ENCODE results near the gene MBOAT7. TPM values are rescaled to one million over a fixed set of nuclear protein-coding genes. Genes with fewer than 3 reads are reported as not detected.
A peak's percentile ranks its signal among the peaks of the same experiment; 100 is the strongest.

MBOAT7 gene
- total RNA-seq, 1 experiment from 2014 or later, result 109 TPM

DNA sequence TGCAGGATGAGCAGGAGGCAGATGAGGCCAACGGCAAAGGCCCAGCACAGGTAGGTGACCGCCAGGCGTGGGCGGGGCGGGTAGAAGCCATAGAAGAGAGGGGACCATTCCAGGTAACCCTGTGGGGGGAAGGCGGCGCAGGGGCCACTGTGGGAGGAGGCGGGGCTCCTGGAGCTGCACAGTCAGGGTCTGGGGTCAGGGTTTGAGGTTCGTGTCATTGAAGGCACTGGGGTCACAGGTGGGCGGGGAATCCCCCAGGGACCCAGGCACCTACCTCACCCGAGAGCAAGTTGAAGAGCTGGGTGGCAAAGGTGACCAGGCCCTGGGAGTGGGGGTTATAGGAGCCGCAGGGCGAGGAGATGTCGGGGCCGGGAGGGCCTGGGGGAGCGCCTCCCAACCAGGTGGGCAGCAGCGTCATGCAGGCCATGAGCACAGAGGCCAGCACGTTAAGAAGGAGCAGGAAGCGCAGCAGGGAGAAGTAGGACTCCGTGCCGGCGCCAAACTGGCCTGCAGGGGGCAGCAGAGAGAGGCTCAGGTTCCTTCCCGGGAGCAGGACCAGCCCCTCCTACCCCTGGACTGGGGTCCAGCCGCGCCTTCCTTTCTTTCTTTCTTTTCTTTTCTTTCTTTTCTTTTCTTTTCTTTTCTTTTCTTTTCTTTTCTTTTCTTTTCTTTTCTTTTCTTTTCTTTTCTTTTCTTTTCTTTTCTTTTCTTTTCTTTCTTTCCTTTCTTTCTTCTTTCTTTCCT, 21.0 kb downstream of the MBOAT7 start (continued):
- peak; percentile 39; the same call in 1 of the 2 replicates for TF ChIP-seq ZNF512 (CRISPR knock-in tag; IDR thresholded peaks at IDR 0.05; ENCODE audit: borderline replicate concordance)
- no peak for TF ChIP-seq ZNF317 (CRISPR knock-in tag; IDR thresholded peaks at IDR 0.05; ENCODE audit: borderline replicate concordance, low read depth)
- TF ChIP-seq FOXK1 (CRISPR knock-in tag; IDR thresholded peaks at IDR 0.05), result no peak
- no peak for TF ChIP-seq ZNF281 (CRISPR knock-in tag; IDR thresholded peaks at IDR 0.05)
- TF ChIP-seq AFF4 (CRISPR knock-in tag; IDR thresholded peaks at IDR 0.05; ENCODE audit: borderline replicate concordance), result no peak
- TF ChIP-seq, protein P1, sequence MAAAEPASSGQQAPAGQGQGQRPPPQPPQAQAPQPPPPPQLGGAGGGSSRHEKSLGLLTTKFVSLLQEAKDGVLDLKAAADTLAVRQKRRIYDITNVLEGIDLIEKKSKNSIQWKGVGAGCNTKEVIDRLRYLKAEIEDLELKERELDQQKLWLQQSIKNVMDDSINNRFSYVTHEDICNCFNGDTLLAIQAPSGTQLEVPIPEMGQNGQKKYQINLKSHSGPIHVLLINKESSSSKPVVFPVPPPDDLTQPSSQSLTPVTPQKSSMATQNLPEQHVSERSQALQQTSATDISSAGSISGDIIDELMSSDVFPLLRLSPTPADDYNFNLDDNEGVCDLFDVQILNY (CRISPR knock-in tag; IDR thresholded peaks at IDR 0.05), result no peak
- TF ChIP-seq NR1H2 (CRISPR knock-in tag; IDR thresholded peaks at IDR 0.05), result no peak
- TF ChIP-seq, protein P2, sequence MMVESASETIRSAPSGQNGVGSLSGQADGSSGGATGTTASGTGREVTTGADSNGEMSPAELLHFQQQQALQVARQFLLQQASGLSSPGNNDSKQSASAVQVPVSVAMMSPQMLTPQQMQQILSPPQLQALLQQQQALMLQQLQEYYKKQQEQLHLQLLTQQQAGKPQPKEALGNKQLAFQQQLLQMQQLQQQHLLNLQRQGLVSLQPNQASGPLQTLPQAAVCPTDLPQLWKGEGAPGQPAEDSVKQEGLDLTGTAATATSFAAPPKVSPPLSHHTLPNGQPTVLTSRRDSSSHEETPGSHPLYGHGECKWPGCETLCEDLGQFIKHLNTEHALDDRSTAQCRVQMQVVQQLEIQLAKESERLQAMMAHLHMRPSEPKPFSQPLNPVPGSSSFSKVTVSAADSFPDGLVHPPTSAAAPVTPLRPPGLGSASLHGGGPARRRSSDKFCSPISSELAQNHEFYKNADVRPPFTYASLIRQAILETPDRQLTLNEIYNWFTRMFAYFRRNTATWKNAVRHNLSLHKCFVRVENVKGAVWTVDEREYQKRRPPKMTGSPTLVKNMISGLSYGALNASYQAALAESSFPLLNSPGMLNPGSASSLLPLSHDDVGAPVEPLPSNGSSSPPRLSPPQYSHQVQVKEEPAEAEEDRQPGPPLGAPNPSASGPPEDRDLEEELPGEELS (CRISPR knock-in tag; IDR thresholded peaks at IDR 0.05), result no peak
- no peak for TF ChIP-seq ZNF671 (CRISPR knock-in tag; IDR thresholded peaks at IDR 0.05)
- TF ChIP-seq, protein P3, sequence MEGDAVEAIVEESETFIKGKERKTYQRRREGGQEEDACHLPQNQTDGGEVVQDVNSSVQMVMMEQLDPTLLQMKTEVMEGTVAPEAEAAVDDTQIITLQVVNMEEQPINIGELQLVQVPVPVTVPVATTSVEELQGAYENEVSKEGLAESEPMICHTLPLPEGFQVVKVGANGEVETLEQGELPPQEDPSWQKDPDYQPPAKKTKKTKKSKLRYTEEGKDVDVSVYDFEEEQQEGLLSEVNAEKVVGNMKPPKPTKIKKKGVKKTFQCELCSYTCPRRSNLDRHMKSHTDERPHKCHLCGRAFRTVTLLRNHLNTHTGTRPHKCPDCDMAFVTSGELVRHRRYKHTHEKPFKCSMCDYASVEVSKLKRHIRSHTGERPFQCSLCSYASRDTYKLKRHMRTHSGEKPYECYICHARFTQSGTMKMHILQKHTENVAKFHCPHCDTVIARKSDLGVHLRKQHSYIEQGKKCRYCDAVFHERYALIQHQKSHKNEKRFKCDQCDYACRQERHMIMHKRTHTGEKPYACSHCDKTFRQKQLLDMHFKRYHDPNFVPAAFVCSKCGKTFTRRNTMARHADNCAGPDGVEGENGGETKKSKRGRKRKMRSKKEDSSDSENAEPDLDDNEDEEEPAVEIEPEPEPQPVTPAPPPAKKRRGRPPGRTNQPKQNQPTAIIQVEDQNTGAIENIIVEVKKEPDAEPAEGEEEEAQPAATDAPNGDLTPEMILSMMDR (IDR thresholded peaks at IDR 0.05), result peak; percentile 82

DNA sequence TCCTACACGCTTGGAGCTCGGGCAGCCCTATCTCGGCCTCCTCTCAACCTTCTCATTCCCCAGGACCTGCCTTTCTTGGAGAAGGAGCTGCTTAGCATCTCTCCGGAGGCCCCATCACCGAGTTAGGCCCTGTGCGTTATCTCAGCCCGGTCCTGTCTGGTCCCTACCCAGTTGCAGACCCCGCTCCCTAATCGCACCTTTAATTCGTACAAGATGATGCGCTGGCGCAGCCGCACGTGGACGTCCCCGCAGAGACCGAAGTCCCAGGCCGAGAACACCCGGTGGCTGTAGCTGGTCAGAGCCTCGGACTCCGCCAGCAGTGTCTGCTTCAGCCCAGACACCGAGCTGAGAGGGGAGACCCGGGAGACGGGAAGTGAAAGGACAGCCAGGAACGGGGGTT, 24.2 kb downstream of the MBOAT7 start:
- TF ChIP-seq, protein P4, sequence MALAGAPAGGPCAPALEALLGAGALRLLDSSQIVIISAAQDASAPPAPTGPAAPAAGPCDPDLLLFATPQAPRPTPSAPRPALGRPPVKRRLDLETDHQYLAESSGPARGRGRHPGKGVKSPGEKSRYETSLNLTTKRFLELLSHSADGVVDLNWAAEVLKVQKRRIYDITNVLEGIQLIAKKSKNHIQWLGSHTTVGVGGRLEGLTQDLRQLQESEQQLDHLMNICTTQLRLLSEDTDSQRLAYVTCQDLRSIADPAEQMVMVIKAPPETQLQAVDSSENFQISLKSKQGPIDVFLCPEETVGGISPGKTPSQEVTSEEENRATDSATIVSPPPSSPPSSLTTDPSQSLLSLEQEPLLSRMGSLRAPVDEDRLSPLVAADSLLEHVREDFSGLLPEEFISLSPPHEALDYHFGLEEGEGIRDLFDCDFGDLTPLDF (CRISPR knock-in tag; IDR thresholded peaks at IDR 0.05), result no peak
- TF ChIP-seq ZNF423 (CRISPR knock-in tag; IDR thresholded peaks at IDR 0.05), result no peak
- TF ChIP-seq AR (CRISPR knock-in tag; IDR thresholded peaks at IDR 0.05), result no peak
- TF ChIP-seq TEAD1 (CRISPR knock-in tag; IDR thresholded peaks at IDR 0.05), result no peak
- TF ChIP-seq, protein P5, sequence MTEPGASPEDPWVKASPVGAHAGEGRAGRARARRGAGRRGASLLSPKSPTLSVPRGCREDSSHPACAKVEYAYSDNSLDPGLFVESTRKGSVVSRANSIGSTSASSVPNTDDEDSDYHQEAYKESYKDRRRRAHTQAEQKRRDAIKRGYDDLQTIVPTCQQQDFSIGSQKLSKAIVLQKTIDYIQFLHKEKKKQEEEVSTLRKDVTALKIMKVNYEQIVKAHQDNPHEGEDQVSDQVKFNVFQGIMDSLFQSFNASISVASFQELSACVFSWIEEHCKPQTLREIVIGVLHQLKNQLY (CRISPR knock-in tag; IDR thresholded peaks at IDR 0.05), result no peak
- no peaks in the 10 kb centered on the region for H3K36me3 Mint-ChIP-seq
- H3K9me3 Mint-ChIP-seq, result no peaks in the 10 kb centered on the region
- peaks cover 27% of the 10 kb centered on the region for H3K4me1 Mint-ChIP-seq
- POLR2A ChIA-PET, result interaction anchor here (0.9 kb wide), 2 partner anchors 8 to 36 kb away, joined by 3 to 5 read pairs; partner anchors contain the start of gene TMC4
- DNase-seq (ENCODE audit: low spot score) (no peak), ATAC-seq (no peak)
- H3K4me3 Mint-ChIP-seq, result no peak overlapping the region
- CTCF ChIA-PET, result interaction anchor here (0.9 to 2.9 kb wide), 6 partner anchors 8 to 101 kb away, joined by 5 to 14 read pairs (median 8); partner anchors contain the start of genes CNOT3, MBOAT7 and TMC4
- H3K27me3 Mint-ChIP-seq (ENCODE audit: low read depth), result peaks cover 43% of the 10 kb centered on the region
- no peak overlapping the region for H3K27ac Mint-ChIP-seq

Data from WTC11 (cell line).